SU-DHL-6 (cell line): ENCODE results near the gene COX4I1.

Experiments used
- H2AFZ ChIP-seq: fragments of 200-600 bp; sonication (generic); 2 replicates; pipeline ENCODE4 v1.6.1; 2014; ENCODE audit warnings: low read depth, mild to moderate bottlenecking, moderate library complexity, mixed read lengths, antibody characterized with exemption, low read length; ENCODE audit not compliant: severe bottlenecking
- H3F3A ChIP-seq: fragments of 200-600 bp; shearing (Covaris generic); 2 replicates; pipeline ENCODE4 v1.6.0; 2016; ENCODE audit warnings: antibody characterized with exemption, mild to moderate bottlenecking; ENCODE audit not compliant: insufficient read depth
- H3K27ac ChIP-seq: fragments of 200-600 bp; sonication (generic); 2 replicates; pipeline ENCODE4 v1.5.1; 2016; ENCODE audit warnings: low read depth, mild to moderate bottlenecking, low read length, moderate library complexity, mixed read lengths
- H3K27me3 ChIP-seq: fragments of 200-600 bp; sonication (generic), shearing (Covaris generic); 2 replicates; pipeline ENCODE4 v1.6.0; 2014; ENCODE audit warnings: mild to moderate bottlenecking, low read length
- H3K36me3 ChIP-seq: fragments of 200-600 bp; sonication (generic); 2 replicates; pipeline ENCODE4 v1.6.1; 2014; ENCODE audit warnings: mild to moderate bottlenecking, low read length, mixed read lengths
- H3K4me2 ChIP-seq: fragments of 300-600, 200-600 bp; shearing (Covaris generic), sonication (generic); 2 replicates; pipeline ENCODE4 v1.6.0; 2014; ENCODE audit warnings: low read length, low read depth, mild to moderate bottlenecking; ENCODE audit not compliant: poor library complexity, severe bottlenecking
- H3K4me3 ChIP-seq: fragments of 200-600 bp; sonication (generic); 2 replicates; pipeline ENCODE4 v1.5.1; 2014; ENCODE audit warnings: antibody characterized with exemption, low read length, mild to moderate bottlenecking, mixed read lengths; ENCODE audit not compliant: insufficient read depth, poor library complexity, severe bottlenecking
- H3K79me2 ChIP-seq: fragments of 200-600 bp; sonication (generic); 2 replicates; pipeline ENCODE4 v1.6.1; 2014; ENCODE audit warnings: mild to moderate bottlenecking, low read length, moderate library complexity; ENCODE audit not compliant: insufficient read depth
- H3K9ac ChIP-seq: fragments of 200-600 bp; sonication (generic); 2 replicates; pipeline ENCODE4 v1.7.0; 2014; ENCODE audit warnings: mild to moderate bottlenecking, low read length
- H3K9me2 ChIP-seq: fragments of 200-600 bp; sonication (generic); replicated peaks from 2 replicates; pipeline ENCODE4 v1.6.1; 2014; ENCODE audit warnings: low read length; ENCODE audit not compliant: insufficient read depth
- H3K9me3 ChIP-seq: fragments of 200-600 bp; sonication (generic); 2 replicates; pipeline ENCODE4 v1.6.1; 2014; ENCODE audit warnings: low read length, mixed read lengths; ENCODE audit not compliant: insufficient read depth
- H4K20me1 ChIP-seq: fragments of 200-600 bp; sonication (generic); 2 replicates; pipeline ENCODE4 v1.6.1; 2014; ENCODE audit warnings: low read depth, mild to moderate bottlenecking, antibody characterized with exemption, low read length, moderate library complexity, mixed read lengths
- EZH2phosphoT487 ChIP-seq: fragments of 200-600 bp; sonication (generic), shearing (Covaris generic); conservative IDR thresholded peaks from 2 replicates; pipeline ENCODE4 v1.6.1; 2018; ENCODE audit warnings: mild to moderate bottlenecking, antibody characterized with exemption, low read length, moderate library complexity, mixed read lengths
- TF ChIP-seq, protein P1 (sequence below): fragments of 200-600 bp; sonication (generic); IDR thresholded peaks from one replicate; pipeline ENCODE4 v1.5.1; 2017; ENCODE audit warnings: antibody characterized with exemption, mild to moderate bottlenecking, low read length, moderate library complexity; ENCODE audit not compliant: insufficient read depth, poor library complexity, severe bottlenecking

Gene COX4I1

GRCh38 chr16:85844786-85845185 lies 45.3 kb downstream of the COX4I1 start:
- Histone ChIP-seq H3K9me3 (no peaks in the 10 kb centered on the region), H2AFZ (no peak overlapping the region), H3K79me2 (no peaks in the 10 kb centered on the region), H3K36me3 (no peaks in the 10 kb centered on the region), H3K27me3 (no peaks in the 10 kb centered on the region), H3K9ac (no peak overlapping the region), H3K9me2 (no peaks in the 10 kb centered on the region), H3F3A (no peaks in the 10 kb centered on the region), H3K4me2 (no peak overlapping the region), H4K20me1 (no peaks in the 10 kb centered on the region), H3K4me3 (no peak overlapping the region), H3K27ac (no peak overlapping the region)
- TF ChIP-seq EZH2phosphoT487, result no peak
- TF ChIP-seq, protein P1, sequence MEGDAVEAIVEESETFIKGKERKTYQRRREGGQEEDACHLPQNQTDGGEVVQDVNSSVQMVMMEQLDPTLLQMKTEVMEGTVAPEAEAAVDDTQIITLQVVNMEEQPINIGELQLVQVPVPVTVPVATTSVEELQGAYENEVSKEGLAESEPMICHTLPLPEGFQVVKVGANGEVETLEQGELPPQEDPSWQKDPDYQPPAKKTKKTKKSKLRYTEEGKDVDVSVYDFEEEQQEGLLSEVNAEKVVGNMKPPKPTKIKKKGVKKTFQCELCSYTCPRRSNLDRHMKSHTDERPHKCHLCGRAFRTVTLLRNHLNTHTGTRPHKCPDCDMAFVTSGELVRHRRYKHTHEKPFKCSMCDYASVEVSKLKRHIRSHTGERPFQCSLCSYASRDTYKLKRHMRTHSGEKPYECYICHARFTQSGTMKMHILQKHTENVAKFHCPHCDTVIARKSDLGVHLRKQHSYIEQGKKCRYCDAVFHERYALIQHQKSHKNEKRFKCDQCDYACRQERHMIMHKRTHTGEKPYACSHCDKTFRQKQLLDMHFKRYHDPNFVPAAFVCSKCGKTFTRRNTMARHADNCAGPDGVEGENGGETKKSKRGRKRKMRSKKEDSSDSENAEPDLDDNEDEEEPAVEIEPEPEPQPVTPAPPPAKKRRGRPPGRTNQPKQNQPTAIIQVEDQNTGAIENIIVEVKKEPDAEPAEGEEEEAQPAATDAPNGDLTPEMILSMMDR, result no peak

- no peak overlapping the region for H3K9ac ChIP-seq
- no peaks in the 10 kb centered on the region for H3K9me3 ChIP-seq
- no peak overlapping the region for H3K4me2 ChIP-seq
- no peak overlapping the region for H2AFZ ChIP-seq
- H3K36me3 ChIP-seq, result no peaks in the 10 kb centered on the region
- H3K9me2 ChIP-seq, result no peaks in the 10 kb centered on the region
- H3F3A ChIP-seq, result no peaks in the 10 kb centered on the region
- H3K27ac ChIP-seq, result no peak overlapping the region
- H3K79me2 ChIP-seq, result no peaks in the 10 kb centered on the region
- no peaks in the 10 kb centered on the region for H4K20me1 ChIP-seq
- H3K4me3 ChIP-seq, result no peak overlapping the region
- no peaks in the 10 kb centered on the region for H3K27me3 ChIP-seq
- TF ChIP-seq, protein P1, result no peak
- no peak for TF ChIP-seq EZH2phosphoT487
These were observed 45.8 kb downstream of the COX4I1 start for GRCh38 chr16:85845266-85845665.

- Histone ChIP-seq H3K9ac (no peak overlapping the region), H3K9me2 (no peaks in the 10 kb centered on the region), H3K79me2 (no peaks in the 10 kb centered on the region), H2AFZ (no peak overlapping the region), H3F3A (no peaks in the 10 kb centered on the region), H3K4me3 (no peak overlapping the region), H3K9me3 (no peaks in the 10 kb centered on the region), H3K36me3 (no peaks in the 10 kb centered on the region), H3K27ac (no peak overlapping the region), H3K4me2 (no peak overlapping the region), H3K27me3 (no peaks in the 10 kb centered on the region), H4K20me1 (no peaks in the 10 kb centered on the region)
- TF ChIP-seq, protein P1, result no peak
- no peak for TF ChIP-seq EZH2phosphoT487
These were observed 47.0 kb downstream of the COX4I1 start for GRCh38 chr16:85846461-85846860.

DNA sequence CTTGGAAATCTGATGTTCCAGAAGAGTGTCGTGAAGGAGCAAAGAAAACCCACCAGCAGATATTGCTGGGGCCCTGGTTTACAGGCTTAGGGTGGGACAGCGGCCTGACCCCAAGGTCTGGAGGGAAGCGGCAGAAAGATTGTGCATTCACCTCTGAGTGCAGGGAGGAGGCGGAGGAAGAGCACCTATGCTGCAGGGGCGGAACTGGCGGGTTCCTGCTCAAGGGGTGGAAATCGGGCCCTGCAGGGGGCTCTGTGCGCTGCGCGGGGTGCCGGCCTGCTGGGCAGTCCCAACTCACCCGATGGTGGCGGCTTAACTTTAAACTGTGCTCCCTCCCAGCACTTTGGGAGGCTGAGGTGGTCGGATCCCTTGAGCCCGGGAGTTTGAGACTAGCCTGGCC lies 47.5 kb downstream of the COX4I1 start:
- H3K9me2 ChIP-seq, result no peaks in the 10 kb centered on the region
- H3K4me3 ChIP-seq, result no peak overlapping the region
- no peak overlapping the region for H3K27ac ChIP-seq
- H4K20me1 ChIP-seq, result no peaks in the 10 kb centered on the region
- H3K9ac ChIP-seq, result no peak overlapping the region
- H2AFZ ChIP-seq, result no peak overlapping the region
- H3F3A ChIP-seq, result no peaks in the 10 kb centered on the region
- H3K27me3 ChIP-seq, result no peaks in the 10 kb centered on the region
- H3K36me3 ChIP-seq, result no peaks in the 10 kb centered on the region
- H3K79me2 ChIP-seq, result no peaks in the 10 kb centered on the region
- no peak for TF ChIP-seq EZH2phosphoT487
- TF ChIP-seq, protein P1, result no peak
- no peaks in the 10 kb centered on the region for H3K9me3 ChIP-seq
- no peak overlapping the region for H3K4me2 ChIP-seq
